HepG2 (cell line): ENCODE measurements around the gene ARMH4. TPM values are rescaled to one million over a fixed set of nuclear protein-coding genes. Genes with fewer than 3 reads are reported as not detected.
"Not testable (repeated sequence)": the region's sequence is repeated elsewhere in the genome, so short reads cannot be mapped to it uniquely, and the experiment has no call there.

ENCODE experiments used
- ATAC-seq: fragments of 200-7000 bp; cut with Tn5 transposase; 3 replicates; pipeline ENCODE4 v1.9.1; 2020; ENCODE audit warnings: mild to moderate bottlenecking, moderate library complexity
- BruUV-seq: library from RNA; stranded (reverse); fragments of 400-500 nt; replicated peaks from 2 replicates; lab custom pipeline; 2021; lab: Mats Ljungman, UMichigan
- CTCF ChIA-PET: fragments of 300-600 bp; formaldehyde crosslinking; extraction: SDS; loops from one replicate; lab custom pipeline; 2021; ENCODE audit warnings: low total read pairs, inconsistent platforms, low intra/inter-chr PET ratio; lab: Yijun Ruan, JAX
- POLR2A ChIA-PET: fragments of 350-600 bp; sonication (Branson Sonifier 250); formaldehyde crosslinking; loops from one replicate; lab custom pipeline; 2020; ENCODE audit warnings: antibody characterized with exemption, inconsistent platforms; lab: Yijun Ruan, JAX
- DNase-seq: peaks from one replicate; pipeline ENCODE4 v3.0.0-alpha.2; 2015; ENCODE audit warnings: low spot score
- FAIRE-seq: peaks from 3 replicates; lab custom pipeline; 2011; peaks lifted over from hg19 to GRCh38; lab: Jason Lieb, UNC
- H2AFZ ChIP-seq: one replicate; pipeline ENCODE4 v1.6.1; 2011; ENCODE audit warnings: low read length, inconsistent platforms
- H3K27ac ChIP-seq: fragments of 300-600 bp; 3 replicates; pipeline ENCODE4 v1.8.0; 2011; ENCODE audit warnings: mixed run types, mild to moderate bottlenecking, mixed read lengths, low read length, inconsistent platforms; ENCODE audit not compliant: insufficient read depth; ENCODE audit errors: extremely low read length
- H3K27me3 ChIP-seq, 2 experiments: fragments of 200-600 bp in 1 of 2; 2 replicates in 1 of 2; 3 replicates in 1 of 2; pipeline versions ENCODE4 v1.6.0 to v1.8.0; 2011; ENCODE audit warnings: low read length in 2 of 2, mild to moderate bottlenecking in 2 of 2, moderate library complexity in 2 of 2, inconsistent platforms in 1 of 2; ENCODE audit not compliant: insufficient read depth in 2 of 2, control insufficient read depth in 1 of 2
- H3K36me3 ChIP-seq, 2 experiments: fragments of 200-600 bp in 1 of 2; replicated peaks in 1 of 2; 2 replicates in 1 of 2; 3 replicates in 1 of 2; pipeline versions ENCODE4 v1.5.1 to v1.8.0; 2011; ENCODE audit warnings: low read length in 2 of 2, inconsistent platforms in 1 of 2; ENCODE audit not compliant: insufficient read depth in 2 of 2, control insufficient read depth in 1 of 2
- H3K4me1 ChIP-seq: 2 replicates; pipeline ENCODE4 v1.5.1; 2012; ENCODE audit warnings: low read length, inconsistent platforms; ENCODE audit not compliant: insufficient read depth
- H3K4me2 ChIP-seq: 2 replicates; pipeline ENCODE4 v1.6.0; 2011; ENCODE audit warnings: low read depth, low read length, inconsistent platforms
- H3K4me3 ChIP-seq, 3 experiments: fragments of 200-600 bp in 1 of 3; sonication (generic), shearing (Covaris generic) in 1 of 3; replicated peaks in 1 of 3; 2 replicates each; pipeline ENCODE4 v1.5.1; 2011 to 2016; ENCODE audit warnings: low read length in 3 of 3, inconsistent platforms in 2 of 3, low read depth in 2 of 3, mild to moderate bottlenecking in 2 of 3, control low read depth in 1 of 3, mixed read lengths in 1 of 3; ENCODE audit not compliant: insufficient read depth in 1 of 3
- H3K79me2 ChIP-seq: one replicate; pipeline ENCODE4 v1.6.1; 2011; ENCODE audit warnings: low read length, inconsistent platforms; ENCODE audit not compliant: insufficient read depth
- H3K9ac ChIP-seq: 2 replicates; pipeline ENCODE4 v1.6.0; 2011; ENCODE audit warnings: mild to moderate bottlenecking, low read depth, low read length, inconsistent platforms; ENCODE audit not compliant: insufficient read depth
- H3K9me3 ChIP-seq: 2 replicates; pipeline ENCODE4 v1.5.1; 2012; ENCODE audit warnings: mild to moderate bottlenecking, low read length
- H4K20me1 ChIP-seq: 2 replicates; pipeline ENCODE4 v1.6.0; 2011; ENCODE audit warnings: inconsistent platforms, mild to moderate bottlenecking, low read length, moderate library complexity; ENCODE audit not compliant: insufficient read depth
- ARNT2 ChIP-seq: sonication (generic); formaldehyde crosslinking; IDR thresholded peaks from 2 replicates; pipeline ENCODE4 v1.8.0; 2022; ENCODE audit warnings: mild to moderate bottlenecking, low read depth, missing genetic modification reagents, moderate library complexity
- MAFF ChIP-seq: IDR thresholded peaks from 2 replicates; pipeline ENCODE4 v1.6.1; 2011; ENCODE audit warnings: low read depth, low read length, improper control_type of control experiment
- MAFK ChIP-seq, 2 experiments: IDR thresholded peaks in 1 of 2; conservative IDR thresholded peaks in 1 of 2; 2 replicates each; pipeline ENCODE4 v1.6.1; 2011; ENCODE audit warnings: improper control_type of control experiment in 2 of 2, low read length in 2 of 2
- WGBS: methylation state at CpG from one replicate; pipeline ENCODE4 v1.1.6; 2017; ENCODE audit warnings: low lambda C conversion rate; 5-methylcytosine and 5-hydroxymethylcytosine counted together
- in situ Hi-C: cut with HindIII; loops from 2 replicates; pipeline ENCODE4 v1.10.0; 2017; ENCODE audit warnings: low pct_unique_long_range_greater_than_20kb; ENCODE audit not compliant: extremely low pct_ligation_motif_present
- intact Hi-C: fragments of 100-400 bp; cut with micrococcal nuclease; formaldehyde crosslinking; loops from one replicate; pipeline ENCODE4 v1.10.0; 2022; ENCODE audit not compliant: unreplicated experiment
- polyA plus RNA-seq, 8 experiments: library from polyadenylated mRNA; depleted of rRNA in 3 of 8; stranded (reverse) in 7 of 8; unstranded in 1 of 8; fragments of >200 nt; fragmentation: Illumina TruSeq in 4 of 8; extraction: Trizol in 4 of 8; gene quantifications; 2 replicates each; pipeline versions ENCODE4 v1.2.1 to v1.2.3, GENCODE V29; 2011 to 2016; ENCODE audit warnings: low read depth in 4 of 8, missing spikeins in 1 of 8, mixed read lengths in 1 of 8; ENCODE audit not compliant: insufficient read depth in 1 of 8
- total RNA-seq, 5 experiments: library from RNA; depleted of rRNA; stranded (reverse); fragments of >200 nt; fragmentation: Illumina TruSeq; extraction: Trizol; gene quantifications; 2 replicates each; pipeline ENCODE4 v1.2.3, GENCODE V29; 2016; ENCODE audit warnings: low read depth in 1 of 5

The ARMH4 gene
- total and polyA plus RNA-seq, 2 of the 13 experiments (the other 11 are each of a cell fraction or from before 2014, with no cell fraction given), result 0.02 to 0.18 TPM

GRCh38 chr14:58128416-58128815 is 23.6 kb downstream of the ARMH4 start:
- Histone ChIP-seq H3K9me3 (no peaks in the 10 kb centered on the region), H3K79me2 (no peaks in the 10 kb centered on the region), H3K4me3 (no peak overlapping the region), H3K27me3 (peaks cover 0 to 2% of the 10 kb centered on the region in 2 experiments; a peak in 1 of 5 replicates), H3K4me1 (no peaks in the 10 kb centered on the region), H3K9ac (no peak overlapping the region), H4K20me1 (no peaks in the 10 kb centered on the region), H2AFZ (no peak overlapping the region), H3K36me3 (no peaks in the 10 kb centered on the region), H3K27ac (no peak overlapping the region), H3K4me2 (no peak overlapping the region)
- TF ChIP-seq MAFK (conservative IDR thresholded peaks at IDR 0.05 in 1 of 2, IDR thresholded peaks at IDR 0.05 in 1 of 2; ENCODE audit: low read length in 2 of 2), result peak in 1 of 2 experiments; percentile 51; a peak in 2 of 4 replicates
- no peak for TF ChIP-seq ARNT2 (CRISPR knock-in tag)
- TF ChIP-seq MAFF, result 0 out of 2 replicates have a peak, but pooled peaks have one; percentile 30
- no peak for DNase-seq
- POLR2A ChIA-PET, result no interaction called here
- WGBS, result 3% methylated on average over 2 of the region's 2 CpGs
- no peak for ATAC-seq
- in situ Hi-C loops, result no loop called here
- CTCF ChIA-PET, result no interaction called here
- BruUV-seq, result no TSS peak
- intact Hi-C loops, result no loop called here
- FAIRE-seq, result no peak

DNA sequence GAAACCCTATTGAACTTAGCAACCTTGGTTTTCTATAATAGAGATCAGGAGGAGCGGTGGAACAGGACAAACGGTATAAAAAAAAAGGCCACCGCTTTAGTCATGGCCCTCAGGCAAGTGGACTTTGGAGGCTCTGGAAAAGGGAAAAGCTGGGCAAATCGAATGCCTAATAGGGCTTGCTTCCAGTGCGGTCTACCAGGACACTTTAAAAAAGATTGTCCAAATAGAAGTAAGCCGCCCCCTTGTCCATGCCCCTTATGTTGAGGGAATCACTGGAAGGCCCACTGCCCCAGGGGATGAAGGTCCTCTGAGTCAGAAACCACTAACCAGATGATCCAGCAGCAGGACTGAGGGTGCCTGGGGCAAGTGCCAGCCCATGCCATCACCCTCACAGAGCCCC is 29.5 kb downstream of the ARMH4 start:
- H3K36me3 ChIP-seq, DNase-seq, H3K4me3 ChIP-seq, H3K9me3 ChIP-seq, H2AFZ ChIP-seq, BruUV-seq, FAIRE-seq, H3K27me3 ChIP-seq, H3K79me2 ChIP-seq, H3K9ac ChIP-seq, H3K4me2 ChIP-seq, H3K4me1 ChIP-seq, CTCF ChIA-PET, H3K27ac ChIP-seq, H4K20me1 ChIP-seq, ATAC-seq, intact Hi-C loops, POLR2A ChIA-PET: not testable (repeated sequence)
- in situ Hi-C loops, result loop anchor here (25.0 kb wide), 1 partner anchor 240 kb away; no protein-coding TSS in a partner anchor
- WGBS, result 32% methylated on average over 6 of the region's 6 CpGs
